Effector CD4-positive, alpha-beta T cell (primary cell): ENCODE data around the gene ZNF792.
"Not testable (repeated sequence)": the region's sequence is repeated elsewhere in the genome, so short reads cannot be mapped to it uniquely, and the experiment has no call there.

ENCODE experiments used
- DNase-seq: peaks from one replicate; pipeline ENCODE4 v3.0.0-alpha.2; 2020

The ZNF792 gene

GRCh38 chr19:34920090-34920786 is 43.8 kb downstream of the ZNF792 start:
- DNase-seq: not testable (repeated sequence)

- no peak for DNase-seq
Observed at GRCh38 chr19:34918190-34918589, 45.8 kb downstream of the ZNF792 start.

GRCh38 chr19:34917144-34917543 is 46.9 kb downstream of the ZNF792 start:
- not testable (repeated sequence) for DNase-seq

- DNase-seq: no peak
Observed at GRCh38 chr19:34910770-34911169, 53.3 kb downstream of the ZNF792 start.
